GM19025 (cell line): Measurements from ENCODE around the gene PPP1R9A.

ENCODE experiments used
- ATAC-seq: cut with Tn5 transposase; IDR thresholded peaks from one replicate; pipeline ENCODE4 v1.9.1; 2021; ENCODE audit warnings: mild to moderate bottlenecking, low read depth, moderate library complexity; ENCODE audit not compliant: unreplicated experiment

PPP1R9A gene

GRCh38 chr7:95011995-95012394 lies 104.6 kb downstream of the PPP1R9A start:
- ATAC-seq = no peak

DNA sequence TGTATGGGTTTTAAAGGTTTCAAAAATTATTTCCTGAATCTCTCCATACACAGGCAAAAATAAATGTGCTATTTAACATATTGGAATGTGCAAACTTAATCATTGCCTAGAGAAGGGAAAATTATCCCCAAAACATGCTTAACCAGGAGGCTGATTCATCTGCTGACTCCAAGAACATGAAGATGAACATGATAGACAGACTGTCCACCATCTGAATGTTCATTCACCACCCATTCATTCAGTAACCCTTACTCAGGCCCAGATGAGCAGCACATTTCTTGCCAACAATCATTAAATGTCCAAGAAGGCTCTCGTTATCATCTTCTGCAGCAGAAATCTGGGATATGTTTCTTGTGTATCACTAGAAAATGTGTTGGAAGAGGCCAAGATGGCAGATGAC lies 110.6 kb downstream of the PPP1R9A start:
- no peak for ATAC-seq

- no peak for ATAC-seq
These were observed 118.6 kb downstream of the PPP1R9A start for GRCh38 chr7:95026018-95026417.

DNA sequence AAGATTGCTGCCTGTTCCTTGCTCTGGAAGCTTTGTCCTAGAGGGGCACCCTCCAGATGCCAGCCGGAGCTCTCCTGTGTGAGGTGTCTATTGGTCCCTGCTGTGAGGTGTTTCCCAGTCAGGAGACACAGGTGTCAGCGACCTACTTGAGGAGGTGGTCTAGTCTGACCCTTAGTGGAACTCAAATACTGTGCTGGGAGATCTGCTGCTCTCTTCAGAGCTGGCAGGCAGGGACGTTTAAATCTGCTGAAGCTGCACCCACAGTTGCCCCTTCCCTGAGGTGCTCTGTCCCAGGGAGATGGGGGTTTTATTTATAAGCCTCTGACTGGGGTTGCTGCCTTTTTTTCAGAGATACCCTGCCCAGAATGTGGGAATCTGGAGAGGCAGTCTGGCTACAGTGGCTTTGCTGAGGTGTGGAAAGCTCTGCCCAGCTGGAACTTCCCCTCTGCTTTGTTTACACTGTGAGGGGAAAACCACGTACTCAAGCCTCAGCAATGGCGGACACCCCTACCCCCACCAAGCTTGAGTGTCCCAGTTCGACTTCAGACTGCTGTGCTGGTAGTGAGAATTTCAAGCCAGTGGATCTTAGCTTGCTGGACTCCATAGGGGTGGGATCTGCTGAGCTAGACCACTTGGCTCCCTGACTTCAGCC lies 119.2 kb downstream of the PPP1R9A start:
- ATAC-seq = no peak

- no peak for ATAC-seq
These were observed 120.0 kb downstream of the PPP1R9A start for GRCh38 chr7:95027234-95027872.

- no peak for ATAC-seq
These were observed 121.3 kb downstream of the PPP1R9A start for GRCh38 chr7:95028683-95029082.

- no peak for ATAC-seq
These were observed 127.9 kb downstream of the PPP1R9A start for GRCh38 chr7:95035295-95035694.

DNA sequence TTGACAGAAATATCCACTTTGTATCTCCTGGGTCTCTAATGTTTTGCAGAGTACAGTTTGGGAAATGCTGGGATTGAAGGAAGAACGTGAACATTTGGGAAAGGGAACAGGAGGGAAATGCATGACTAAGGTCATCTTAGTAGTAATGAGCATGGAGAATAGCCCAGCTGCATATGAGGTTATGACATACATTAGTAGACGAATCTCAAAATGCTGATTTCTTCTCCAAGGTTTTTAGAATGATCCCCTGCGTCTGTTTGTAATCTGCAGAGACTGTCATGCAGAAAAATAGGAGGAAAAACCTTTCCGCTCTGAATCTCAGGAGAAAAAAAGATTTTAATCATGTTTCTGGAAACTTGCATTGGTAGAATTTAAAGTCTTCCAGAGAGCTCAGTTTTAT lies 133.6 kb downstream of the PPP1R9A start:
- ATAC-seq = no peak

GRCh38 chr7:95045236-95045923 lies 138.0 kb downstream of the PPP1R9A start:
- no peak for ATAC-seq

DNA sequence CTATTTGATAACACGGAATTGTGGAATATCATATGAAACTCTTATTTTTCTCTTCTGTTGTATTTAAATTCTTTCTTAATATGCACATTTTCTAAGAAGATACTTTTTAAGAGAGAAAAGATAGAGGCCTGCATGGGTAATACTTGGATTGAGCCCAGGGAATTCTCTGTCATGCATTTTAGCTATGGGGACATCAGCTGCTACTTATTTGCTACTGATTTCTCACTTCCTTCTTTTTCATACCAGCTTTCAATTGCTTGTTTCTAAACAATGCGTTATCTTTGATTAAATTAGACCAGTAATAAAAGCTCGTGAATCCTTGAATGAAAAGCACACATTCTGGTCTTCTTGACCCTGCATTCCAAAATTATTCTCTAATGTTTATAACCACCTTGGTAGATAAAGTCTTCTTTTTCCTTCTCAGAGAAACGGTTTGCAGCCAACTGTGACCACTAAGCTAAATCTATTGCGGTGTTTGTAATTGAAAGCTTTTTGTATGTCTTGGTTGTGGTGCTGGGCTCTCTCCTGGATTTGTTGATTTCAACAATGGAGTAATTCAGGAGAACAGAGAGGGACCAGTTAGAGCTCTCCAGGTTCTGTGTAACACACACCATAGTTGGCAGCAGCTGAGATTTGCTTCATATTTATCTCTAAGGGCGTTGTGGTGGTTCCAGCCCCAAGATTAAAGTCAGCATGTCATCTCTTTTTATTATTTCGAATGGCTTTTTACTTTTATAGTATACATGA lies 139.3 kb downstream of the PPP1R9A start:
- ATAC-seq = no peak

DNA sequence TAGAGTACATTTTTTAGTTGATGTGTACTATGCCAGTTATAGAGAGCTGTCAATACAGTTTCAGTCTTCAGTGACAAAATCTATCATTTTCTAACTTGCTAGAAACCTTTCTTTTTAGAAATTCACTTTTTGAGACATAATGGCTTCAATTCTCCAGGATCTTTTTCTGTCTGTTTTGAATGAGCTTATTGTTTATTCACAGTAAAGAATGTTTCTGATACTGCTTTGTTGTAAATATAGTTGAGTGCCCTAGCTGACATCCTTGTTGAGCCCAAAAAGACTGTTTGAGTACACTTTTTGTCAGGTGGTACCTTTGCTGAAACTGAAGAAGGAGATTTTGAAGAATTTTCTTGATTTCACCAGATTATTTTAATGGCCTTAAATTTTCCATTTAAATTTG lies 139.9 kb downstream of the PPP1R9A start:
- ATAC-seq = no peak

DNA sequence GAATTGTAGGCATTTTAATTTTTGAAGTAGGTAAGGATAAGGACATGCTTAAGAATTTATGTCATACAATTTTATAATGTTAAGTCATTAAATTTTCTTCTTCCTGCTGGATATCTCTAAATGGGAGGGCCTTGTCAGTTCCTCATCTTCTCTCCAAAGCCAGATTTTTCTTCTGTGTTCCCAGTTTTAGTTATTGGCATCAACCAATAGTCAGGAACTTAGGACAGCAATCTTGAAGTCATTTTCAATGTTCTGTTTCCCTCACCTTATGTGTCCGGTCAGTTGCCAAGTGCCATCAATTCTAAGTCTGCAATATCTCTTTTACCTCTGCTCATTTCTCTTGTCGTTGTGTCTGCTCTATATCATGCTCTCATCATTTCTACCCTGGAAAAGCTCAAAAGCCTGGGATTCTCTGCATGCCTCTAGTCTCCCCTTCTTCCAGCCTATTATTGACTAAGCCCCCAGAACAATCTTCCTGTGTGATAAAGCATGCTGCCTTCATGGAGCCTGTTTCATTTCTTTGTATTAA lies 145.2 kb downstream of the PPP1R9A start:
- ATAC-seq = no peak

GRCh38 chr7:95054386-95054785 lies 147.0 kb downstream of the PPP1R9A start:
- ATAC-seq = no peak

GRCh38 chr7:95055295-95055694 lies 147.9 kb downstream of the PPP1R9A start:
- no peak for ATAC-seq

DNA sequence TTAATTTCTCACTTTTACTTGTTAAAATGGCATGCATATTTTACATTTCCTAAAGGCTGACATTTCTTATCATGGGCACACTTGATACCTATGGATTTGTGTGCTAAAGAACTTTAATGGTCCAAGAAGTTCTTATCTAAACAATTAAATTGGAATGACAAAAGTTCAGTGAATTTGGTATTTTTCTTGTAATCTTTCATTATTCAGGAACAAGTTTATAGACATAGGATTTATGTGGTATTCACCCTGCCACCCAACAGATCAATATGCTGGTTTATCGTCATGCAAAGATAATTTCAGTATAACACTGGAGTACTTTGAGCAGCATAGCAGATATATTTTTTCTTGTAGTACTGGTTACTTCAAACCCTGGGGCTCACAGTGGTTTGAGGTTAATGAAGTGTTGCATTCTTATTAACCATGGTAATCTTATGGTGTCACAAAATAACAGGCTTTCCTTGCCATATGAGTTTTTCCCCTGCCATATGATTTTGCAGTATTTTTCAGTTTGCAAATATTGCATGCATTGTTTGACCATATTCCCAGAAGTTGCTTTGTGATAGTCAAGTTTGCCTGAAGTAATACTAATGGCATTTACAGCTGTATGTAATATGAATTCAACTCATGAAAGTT lies 148.8 kb downstream of the PPP1R9A start:
- no peak for ATAC-seq

DNA sequence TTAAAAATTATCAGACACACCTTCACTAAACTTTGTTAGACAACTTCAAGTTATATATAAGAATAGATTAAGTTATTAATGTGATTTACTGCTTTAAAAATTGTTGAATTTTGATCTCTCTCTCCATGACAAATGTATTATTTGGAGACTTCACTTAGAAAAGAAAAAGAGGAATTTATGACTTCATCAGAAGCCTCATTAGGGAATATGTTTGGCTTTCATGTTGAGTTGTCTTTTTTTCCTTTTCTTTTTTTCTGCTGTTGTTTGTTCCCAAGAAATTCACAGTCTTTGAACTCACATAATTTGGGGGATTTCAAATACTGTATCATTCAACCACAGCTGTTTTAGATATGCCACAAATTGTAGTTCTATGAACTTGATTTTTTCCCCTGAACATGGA lies 149.5 kb downstream of the PPP1R9A start:
- no peak for ATAC-seq

DNA sequence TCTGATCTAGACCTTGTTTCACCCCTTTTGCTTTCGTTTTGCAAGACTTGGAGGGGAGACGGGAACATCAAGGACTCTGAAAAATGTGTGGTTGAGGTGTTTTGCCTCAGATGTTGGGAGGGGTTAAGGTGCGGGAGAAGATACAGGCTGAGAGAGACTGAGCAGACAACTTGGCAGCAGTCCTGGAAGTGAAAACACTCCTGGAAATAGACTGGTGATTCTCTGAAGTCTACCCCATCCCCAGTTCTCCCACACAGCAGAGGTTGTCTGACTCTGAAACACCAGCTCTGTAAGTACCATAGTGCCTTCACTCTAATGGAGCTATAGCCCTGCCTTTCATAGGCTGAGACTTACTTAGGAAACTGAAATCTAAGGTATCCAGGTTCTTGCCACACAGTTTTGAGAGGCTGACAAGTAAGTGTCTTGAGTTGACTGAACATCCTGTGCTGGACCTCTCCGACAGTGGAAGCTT lies 152.5 kb downstream of the PPP1R9A start:
- ATAC-seq = no peak

DNA sequence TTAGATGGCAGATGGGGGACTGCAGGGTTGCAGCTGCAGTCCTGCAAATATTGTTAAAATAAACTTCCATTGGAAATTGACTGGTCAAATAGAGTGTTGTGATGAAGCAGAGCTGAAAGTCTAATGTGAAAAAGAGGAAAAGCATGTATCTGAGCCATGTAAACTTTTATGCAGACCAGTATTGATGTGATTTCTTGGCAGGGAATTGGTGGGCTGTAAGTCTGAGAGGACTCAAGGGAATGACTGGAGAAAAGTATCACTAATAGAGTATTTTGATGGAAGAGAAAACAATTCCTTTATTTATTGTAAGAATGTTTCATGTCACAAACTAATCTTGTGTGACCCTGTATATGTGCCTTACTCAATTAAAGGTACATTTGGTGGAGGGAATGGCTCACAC lies 155.5 kb downstream of the PPP1R9A start:
- no peak for ATAC-seq

GRCh38 chr7:95066737-95067530 lies 159.5 kb downstream of the PPP1R9A start:
- no peak for ATAC-seq
